Pulmonary artery endothelial cell (primary cell): ENCODE measurements around the gene YWHAH. TPM values are rescaled to one million over a fixed set of nuclear protein-coding genes. Genes with fewer than 3 reads are reported as not detected.

Experiments used
- DNase-seq: peaks from one replicate; pipeline ENCODE4 v3.0.0-alpha.2; 2011; ENCODE audit warnings: low read depth, low spot score
- total RNA-seq: library from RNA; depleted of rRNA; stranded (reverse); fragments of >200 nt; gene quantifications from 2 replicates; pipeline ENCODE4 v1.2.3, GENCODE V29; 2014

The YWHAH gene
- 99.4 and 130 TPM in 2 replicates for total RNA-seq

DNA sequence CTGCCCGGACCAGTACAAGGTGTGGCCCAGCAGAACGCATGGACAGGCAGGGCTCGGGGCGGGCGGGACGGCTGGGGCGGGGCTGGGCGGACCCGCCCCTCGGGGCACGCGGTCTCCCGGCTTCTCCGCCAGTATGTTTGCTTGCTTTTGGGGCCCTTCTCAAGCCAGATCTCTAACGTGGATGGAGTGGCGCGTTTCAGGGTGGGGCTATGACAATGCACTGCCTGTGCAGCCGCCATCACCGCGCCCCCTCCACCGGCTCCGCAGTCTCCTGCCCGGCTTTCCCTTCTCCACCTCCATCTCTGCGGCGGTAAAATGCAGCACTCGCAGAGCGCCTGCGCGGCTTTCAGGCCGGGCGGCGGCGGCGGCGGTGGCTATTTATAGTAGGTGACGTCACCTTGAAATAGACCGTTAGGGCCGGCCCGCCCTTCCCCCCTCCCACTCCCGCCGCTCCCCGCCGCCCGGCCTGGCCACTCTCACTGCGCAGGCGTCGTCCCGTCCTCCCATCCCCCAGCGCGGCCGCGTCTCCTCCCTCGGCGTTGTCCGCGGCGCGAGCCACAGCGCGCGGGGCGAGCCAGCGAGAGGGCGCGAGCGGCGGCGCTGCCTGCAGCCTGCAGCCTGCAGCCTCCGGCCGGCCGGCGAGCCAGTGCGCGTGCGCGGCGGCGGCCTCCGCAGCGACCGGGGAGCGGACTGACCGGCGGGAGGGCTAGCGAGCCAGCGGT lies at the start of gene YWHAH:
Gene YWHAH (plus strand): TSS at position 558 of the 722 bp plus-strand sequence. CDS start 199 bp downstream, outside the sequence.
- DNase-seq: peak; percentile 60

DNA sequence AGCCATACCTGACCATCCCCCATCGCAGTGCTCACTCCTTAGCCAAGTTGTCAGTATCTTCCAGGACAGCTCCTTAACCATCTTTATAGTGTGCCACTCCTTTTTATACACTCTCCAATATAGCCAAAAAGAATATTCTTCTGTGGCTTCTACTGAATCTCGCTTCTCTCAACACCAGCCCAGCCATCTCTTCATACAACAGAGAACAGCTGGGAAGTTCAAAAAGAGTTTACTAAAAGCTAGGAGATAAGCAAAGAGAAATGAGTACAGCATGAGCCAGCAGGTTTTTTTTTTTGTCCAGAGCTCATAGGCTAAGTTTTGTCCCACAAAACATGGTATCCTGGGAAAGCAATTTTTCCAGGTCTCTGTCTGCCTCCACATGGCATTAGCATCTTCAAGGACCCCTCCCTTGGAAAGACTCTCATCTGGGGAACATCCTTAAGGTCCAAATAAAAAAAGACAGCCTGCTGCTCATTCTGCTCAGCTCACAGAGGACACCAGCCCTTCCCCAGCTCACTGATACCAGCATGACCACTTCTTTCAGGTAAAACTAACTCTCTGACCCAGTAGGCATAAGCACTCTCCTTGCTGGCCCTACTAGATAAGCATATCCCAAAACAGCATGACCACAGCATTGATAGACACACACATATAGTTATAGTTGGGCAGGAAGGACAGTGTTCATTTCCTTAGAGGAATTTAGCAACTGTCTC lies 48.8 kb upstream of the YWHAH start:
- DNase-seq: no peak

DNA sequence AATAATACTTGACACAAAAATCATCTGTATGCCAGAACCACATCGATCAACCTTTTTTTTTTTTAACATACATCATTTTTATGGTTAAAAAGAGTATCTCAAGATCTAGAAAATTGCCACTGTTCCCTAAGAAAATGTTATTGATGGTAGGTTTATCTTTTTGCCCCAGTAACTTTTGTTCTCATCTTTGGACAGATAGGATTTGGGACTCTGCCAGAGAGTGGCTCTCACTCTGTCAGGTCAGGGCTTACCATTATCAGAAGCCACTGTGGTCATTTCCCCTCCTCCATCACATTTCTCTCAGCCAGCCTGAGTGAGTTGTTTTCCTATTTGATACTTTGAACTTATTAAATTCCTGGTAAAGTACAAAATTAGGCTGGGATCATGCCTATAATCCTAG lies 47.9 kb upstream of the YWHAH start:
- no peak for DNase-seq

DNA sequence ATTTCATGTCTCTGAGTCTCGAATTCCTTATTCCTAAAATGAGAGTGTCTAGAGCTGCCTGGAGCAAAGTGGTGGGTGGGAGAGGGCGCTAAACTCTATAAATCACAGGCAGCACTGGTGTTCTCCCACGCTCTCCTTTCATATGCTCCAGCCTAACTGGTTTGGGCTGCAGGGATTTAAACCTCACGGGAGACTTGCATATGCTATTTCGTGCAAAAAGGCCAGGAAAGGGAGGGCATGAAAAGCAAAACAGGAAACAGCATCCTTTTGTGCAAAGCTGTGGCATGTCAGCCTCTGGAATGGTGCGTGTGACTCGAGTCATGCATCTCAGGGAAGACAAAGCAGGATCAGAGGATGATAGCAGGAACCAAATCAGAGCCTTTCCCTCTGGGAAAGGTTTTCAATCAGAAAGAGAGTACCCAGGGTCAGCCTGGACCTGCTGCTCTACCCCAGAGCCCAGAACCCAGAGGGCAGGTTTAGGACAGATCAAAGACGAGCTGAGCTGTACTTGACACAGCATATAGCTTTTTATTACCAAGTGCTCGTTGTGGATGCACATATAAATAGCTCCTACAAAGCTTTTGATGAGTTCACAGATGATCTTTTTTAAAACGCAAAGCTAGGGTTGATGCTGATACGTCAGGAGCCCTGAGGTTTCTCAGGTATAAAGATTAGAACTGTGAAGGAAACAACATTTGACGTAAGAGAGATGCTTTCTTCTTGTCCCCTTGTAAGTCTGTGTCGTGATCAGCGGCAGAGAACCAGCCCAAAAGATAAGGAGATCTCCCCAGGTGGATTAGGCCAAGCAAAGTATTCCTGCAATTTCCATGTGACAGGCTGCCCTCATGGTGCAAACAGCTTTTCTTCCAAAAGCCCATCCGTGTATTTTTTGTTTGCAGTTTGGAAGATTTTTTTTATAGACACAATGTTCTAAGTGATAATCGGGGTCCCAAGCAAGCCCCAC lies 46.2 kb upstream of the YWHAH start:
- no peak for DNase-seq

DNA sequence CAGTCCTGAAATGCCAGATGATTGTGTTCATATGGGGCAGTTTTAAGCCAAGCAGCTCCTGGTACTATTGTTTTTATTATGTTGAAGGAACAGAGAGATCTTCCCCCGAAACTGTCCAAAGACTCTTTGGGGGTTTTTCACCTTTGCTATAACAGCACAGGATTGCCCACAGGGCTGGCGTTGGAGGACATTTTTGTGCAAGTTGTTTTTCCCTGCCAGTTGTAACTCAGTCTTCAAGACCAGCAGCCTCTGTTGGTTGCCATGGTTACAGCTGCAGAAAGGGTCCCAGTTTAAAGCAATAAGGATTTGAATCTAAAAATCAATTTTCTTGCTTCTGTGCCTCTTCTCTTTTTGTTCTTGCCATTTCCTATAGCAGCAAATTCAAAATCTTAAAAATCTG lies 45.4 kb upstream of the YWHAH start:
- DNase-seq: no peak

DNA sequence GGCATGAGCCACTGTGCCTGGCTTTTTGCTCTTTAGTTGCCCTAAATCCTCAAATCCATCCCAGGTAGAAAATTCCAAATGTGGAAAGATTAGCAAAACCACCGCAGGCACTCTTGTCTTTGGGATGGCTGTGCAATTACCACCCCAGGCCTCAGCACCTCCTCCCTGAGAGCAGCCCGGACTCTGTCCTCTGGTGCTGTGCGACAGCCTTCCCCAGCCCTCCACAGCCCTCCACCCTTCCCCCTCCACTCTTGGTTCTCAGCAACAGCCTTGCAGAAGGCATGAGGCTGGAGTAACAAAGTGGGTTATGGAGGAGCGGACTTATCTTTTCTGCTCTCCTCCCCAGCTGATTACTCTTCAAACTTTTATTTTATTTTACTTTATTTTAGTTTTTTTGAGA lies 44.7 kb upstream of the YWHAH start:
- DNase-seq: no peak

DNA sequence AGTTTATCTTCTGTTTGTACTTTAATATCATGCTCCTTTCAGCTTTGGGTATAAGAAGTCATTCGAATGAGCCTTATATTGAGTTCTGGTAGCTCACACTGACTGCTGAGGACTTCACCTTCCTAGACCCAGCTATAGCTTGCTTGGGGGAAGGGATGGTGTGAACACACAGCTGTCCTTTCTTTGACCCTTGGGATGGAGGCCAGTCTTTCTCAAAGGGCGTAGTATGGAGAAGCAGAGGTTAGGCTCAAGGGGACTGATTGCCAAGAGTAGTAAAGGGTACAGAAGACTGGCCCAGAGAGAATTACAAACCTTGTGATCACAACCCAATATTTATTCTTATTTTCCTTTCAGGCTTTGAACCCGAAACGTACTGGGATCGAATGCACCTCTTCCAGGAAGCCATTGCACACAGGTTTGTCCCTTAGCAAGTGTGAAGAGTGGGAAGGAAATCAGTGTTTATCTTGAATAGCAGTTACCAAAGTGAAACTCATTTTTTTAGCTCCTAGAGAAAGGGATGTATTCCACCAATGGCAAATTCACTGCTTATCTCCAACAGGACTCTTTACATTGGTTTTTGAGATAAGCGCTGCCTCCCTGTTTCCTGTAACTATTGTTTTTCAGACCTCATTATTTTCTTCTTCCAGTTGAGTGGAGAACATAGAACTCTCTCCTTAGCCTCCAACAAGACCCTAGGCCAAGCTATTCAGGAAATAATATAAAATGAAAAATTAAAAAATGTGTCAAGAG lies 42.8 kb upstream of the YWHAH start:
- DNase-seq: peak; percentile 52

DNA sequence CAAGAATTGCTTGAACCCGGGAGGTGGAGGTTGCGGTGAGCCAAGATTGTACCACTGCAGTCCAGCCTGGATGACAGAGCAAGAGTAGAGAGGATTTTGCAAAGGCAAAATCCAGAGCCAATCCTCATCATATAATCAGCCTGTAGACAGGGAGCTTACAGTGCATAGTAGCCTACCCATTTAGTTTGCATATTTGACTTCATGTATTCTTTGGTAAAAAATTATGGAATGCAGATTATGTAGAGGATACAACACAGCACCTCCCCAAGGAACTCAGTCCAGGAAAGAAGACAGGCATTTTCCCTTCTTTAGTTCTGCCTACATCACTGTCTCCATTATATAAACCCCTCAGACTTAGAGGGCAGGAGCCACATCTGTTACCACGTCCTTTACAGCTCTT lies 39.7 kb upstream of the YWHAH start:
- DNase-seq: no peak

DNA sequence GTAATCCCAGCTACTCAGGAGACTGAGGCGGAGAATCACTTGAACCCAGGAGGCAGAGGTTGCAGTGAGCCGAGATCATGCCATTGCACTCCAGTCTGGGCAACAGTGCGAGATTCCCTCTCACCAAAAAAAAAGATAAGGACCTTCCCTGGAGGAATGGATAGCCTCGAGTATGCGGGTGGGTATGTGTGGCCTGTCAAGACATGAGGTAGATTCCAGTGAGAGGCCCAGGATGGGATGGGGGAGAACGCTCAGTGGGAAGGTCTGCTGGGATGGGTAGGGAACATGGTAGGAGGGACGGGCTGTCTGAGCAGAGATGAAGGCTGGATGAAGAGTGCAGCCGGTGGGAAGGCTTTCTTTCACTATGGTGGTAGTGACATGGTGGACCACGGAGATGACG lies 39.0 kb upstream of the YWHAH start:
- no peak for DNase-seq

DNA sequence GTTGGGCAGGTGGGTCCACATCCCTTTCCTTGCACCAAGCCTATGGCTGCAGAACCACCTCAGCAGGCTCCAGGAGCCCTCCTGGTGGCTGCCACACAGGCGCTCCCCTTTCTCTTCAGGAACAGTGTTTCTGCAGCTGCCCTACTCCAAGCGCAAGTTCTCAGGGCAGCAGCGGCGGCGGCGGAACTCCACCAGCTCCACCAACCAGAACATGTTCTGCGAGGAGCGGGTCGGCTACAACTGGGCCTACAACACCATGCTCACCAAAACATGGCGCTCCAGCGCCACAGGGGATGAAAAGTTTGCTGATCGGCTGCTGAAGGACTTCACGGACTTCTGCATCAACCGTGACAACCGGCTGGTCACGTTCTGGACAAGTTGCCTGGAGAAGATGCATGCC lies 38.2 kb upstream of the YWHAH start:
- DNase-seq: no peak

DNA sequence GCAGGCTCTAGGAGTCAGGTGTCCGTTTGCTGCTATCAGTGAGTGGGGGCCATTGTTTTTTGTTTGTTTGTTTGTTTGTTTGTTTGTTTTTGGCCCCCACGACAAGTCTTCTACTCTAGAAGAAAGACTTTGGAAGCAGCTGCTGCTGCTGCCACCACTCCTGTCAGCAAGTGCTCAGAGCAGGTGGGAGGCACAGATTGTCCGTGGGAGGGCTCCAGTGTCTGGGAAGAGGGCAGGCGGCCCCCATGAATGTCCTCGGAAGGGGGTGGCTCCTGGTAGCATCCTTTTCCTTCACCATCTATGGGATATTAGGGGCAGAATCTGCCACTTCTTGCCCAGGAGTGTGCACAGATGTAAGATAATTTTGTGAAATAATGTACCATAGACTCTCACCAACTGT lies 37.8 kb upstream of the YWHAH start:
- no peak for DNase-seq

DNA sequence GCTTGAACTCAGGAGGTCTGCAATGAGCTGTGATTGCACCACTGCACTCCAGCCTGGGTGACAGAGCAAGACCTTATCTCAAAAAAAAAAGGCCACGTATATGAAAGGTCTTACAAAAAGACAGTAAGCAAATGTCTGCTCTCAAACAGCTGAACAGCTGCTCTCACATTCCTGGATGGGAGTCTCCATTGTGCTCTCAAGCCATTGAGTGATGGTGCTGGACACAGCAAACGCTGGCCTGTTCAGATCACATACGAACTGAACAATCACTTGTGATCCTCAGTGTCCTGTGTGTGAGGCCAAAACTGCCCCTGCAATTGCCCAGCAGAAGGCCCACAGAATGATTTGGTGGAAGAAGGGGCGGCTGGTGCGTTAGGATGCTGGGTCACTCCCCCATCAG lies 34.4 kb upstream of the YWHAH start:
- DNase-seq: no peak

DNA sequence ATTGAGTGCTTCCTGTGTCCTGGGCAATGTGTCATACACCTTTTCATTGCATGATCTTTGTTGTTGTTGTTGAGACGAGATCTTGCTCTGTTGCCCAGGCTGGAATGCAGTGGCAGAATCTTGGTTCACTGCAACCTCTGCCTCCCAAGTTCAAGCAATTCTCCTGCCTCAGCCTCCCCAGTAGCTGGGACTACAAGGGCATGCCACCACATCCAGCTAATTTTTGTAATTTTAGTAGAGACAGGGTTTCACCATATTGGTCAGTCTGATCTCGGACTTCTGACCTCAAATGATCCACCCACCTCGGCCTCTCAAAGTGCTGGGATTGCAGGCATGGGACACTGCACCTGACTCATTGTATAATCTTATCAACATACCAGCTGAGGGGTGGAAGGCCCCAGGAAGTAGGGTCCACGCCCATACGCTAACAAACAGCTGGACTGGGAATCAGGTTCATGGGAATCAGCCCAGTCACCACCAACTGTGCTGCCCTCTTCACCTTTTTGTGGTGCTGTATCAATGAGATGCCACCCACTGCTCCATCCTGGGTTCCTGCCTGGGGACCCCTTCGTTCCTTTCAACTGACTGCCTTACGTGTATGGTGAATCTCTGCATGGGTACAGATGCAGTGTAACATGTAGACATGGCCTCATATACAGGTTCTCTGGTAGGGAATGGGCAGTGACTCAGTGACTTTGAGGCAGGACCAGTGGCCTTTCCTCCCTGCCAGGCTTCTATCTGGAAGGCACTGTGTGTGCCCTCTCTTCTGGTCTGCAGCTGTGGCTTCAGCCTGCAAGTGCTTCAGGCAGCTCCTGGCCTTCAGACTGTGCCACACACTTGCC lies 32.5 kb upstream of the YWHAH start:
- DNase-seq: no peak

DNA sequence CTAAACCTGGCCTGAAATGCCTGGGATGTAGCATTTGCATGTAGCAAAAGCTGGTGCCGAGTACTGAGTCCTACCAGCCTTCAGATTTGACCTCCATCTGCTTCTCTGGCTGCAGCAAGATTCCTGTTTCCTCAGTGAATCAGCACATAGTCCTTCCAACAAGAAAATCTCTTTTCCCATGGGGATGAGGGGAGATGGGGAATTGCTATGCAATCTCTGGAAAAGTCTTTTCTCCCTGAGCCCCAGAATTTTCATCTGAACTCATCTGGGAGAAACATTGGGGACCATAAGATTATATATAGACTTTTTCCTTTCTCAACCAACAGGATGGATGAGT lies 32.0 kb upstream of the YWHAH start:
- no peak for DNase-seq

DNA sequence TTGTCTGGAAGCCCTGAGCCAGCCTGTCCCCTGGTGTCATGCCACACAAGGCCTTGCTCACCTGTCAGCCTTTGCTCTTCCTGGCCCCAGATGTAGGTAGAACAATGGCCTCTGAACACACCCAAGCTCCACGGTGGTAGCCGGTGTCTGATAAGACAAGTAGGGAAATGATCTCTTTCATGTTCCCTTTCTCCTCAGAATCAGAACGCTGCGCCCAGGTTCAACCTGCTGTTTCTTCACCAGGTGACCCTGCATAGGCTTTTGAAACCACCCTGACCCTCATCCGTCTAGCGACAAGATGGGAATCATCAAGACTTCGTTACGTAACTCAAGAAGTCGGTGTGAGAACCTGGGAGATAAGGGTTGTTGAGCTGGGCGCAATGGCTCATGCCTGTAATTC lies 28.7 kb upstream of the YWHAH start:
- DNase-seq: no peak

DNA sequence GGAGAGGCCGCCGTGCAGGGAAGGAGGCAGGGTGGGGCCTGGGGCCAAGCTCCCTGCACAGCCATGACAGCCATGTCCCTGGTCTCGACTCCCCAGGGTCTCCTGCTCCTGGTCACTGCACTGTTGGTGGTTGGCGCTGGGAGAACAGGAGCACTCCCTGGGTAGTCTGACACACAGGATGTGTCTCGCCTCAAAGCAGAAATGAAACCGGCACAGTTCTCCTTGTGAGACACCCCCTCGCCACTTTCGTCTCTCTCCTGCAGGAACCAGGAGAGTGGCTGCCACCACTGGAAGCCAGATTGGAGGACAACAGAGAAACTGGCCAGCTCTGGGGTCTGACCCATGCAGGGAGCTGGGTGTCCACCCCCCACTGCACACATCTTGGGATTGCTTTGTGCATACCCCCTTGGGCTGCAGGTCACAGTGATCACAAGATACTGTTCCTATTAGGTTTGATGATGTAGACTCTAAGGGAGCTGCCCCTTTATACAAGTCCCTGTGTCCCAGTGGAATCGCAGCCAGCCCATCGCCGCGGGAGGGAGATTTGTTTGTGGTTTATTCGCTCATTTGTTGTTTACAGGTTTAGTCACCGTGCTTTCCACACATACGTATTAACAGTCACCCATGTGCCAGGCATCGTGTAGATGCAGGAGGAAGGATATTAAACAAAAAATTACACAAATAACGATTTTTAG lies 27.0 kb upstream of the YWHAH start:
- DNase-seq: no peak

DNA sequence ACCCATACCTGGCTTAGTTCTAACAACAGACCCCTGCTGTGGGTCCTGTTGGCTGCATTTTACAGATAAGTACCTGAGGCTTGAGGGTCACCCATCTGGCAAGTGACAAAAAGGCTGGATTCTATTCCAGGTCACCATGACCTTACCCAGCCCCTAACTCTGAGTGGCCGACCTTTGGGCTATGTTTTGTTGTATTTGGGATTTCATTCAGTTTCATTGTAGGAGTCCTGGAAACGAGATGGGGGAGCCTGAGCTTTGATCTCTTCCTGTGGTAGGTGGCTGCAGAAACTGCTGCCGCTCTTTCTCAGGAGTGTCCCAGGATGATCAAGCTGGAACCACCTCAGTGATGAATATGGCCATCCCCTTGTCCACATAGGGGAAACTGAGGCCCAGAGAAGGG lies 24.6 kb upstream of the YWHAH start:
- DNase-seq: no peak

DNA sequence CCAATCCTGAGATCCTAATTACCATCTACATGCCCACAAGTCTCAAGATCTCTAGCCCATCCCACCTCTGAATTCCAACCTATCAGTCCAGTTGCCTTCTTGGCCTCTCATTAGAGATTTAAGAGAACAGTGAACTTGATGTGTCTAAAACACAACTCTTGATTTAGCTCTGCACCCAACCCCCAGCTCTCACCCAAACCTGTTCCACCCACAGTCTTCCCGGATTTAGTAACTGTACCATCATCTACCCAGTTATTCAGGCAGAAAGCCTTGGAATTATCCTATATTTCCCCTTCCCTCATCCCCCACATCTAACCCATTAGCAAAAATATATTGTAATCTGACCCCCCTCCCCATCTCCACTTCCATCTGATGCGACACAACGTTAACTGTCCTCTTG lies 24.0 kb upstream of the YWHAH start:
- DNase-seq: no peak

DNA sequence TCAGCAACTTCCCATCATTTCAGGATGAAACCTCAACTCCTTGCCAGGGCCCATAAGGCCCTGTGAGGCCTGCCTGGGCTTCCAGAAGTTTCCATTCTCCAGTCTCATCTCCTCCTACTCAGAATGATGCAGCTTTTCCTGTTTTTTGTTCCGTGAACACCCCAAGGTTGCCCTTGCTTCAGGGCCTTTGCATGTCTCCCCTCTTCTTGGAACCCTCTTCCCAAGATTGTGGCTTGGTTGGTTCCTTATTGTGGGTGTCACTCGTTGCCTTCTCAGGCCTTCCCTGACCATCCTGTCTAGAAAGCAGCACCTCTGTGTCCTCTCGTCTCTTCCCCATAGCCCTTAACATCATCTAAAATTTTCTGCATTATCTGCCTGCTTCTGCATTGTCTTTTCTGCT lies 23.2 kb upstream of the YWHAH start:
- DNase-seq: no peak

DNA sequence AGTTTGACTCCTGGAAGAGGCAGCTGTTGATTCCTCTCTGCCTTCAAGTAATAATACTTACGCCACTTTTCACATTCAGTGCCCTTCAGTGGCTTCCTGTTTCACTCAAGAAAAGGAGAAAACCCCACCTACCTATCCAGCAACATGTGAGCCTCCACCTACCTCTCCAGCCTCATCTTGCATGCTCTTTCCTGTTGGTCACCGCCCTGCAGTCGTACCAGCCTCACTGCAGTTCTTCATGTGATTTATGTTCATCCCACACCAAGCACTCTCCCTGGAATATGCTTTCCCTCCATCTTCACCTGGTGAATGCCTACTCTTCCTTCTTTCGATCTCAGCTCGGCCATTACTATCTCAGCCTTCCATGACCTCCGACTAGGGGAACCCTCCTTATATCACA lies 21.8 kb upstream of the YWHAH start:
- no peak for DNase-seq
